HG03432 (cell line): ENCODE results near the gene KCNIP1.

Experiments
- ATAC-seq: cut with Tn5 transposase; IDR thresholded peaks from one replicate; pipeline ENCODE4 v1.9.1; 2021; ENCODE audit warnings: mild to moderate bottlenecking, moderate library complexity; ENCODE audit not compliant: unreplicated experiment

KCNIP1 gene

DNA sequence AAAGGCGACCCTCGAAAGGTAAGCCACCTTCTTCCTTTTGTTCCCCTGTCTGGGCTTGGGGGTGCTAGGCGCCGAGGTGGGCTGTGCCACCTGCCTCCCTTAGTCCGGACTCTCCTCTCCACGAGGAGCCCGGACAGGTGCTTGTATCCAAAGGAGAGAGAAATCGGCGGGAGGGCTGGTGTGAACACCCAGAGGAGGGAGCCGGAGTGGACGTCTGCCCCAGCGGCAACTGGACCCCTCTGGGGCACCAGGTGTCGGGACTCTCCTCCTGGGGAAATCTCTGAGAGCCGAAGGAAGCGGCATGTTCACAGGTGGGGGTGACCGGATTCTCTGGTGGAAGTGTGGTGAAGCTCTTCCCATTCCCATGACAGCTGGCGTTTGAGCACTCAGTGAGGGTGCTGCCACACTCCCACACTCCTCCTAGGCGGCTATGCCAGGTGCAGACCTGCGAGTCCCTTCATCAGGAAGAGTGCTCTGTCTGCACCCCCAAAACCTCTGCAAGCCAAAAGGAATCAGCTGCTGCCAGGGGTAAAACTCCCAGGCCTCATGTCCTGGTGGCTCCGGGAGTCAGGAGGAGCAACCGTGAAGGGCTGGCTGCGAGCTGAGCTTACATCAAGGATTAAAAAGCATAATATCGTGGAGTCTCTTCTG lies 921 bp downstream of the KCNIP1 start:
- ATAC-seq: no peak

DNA sequence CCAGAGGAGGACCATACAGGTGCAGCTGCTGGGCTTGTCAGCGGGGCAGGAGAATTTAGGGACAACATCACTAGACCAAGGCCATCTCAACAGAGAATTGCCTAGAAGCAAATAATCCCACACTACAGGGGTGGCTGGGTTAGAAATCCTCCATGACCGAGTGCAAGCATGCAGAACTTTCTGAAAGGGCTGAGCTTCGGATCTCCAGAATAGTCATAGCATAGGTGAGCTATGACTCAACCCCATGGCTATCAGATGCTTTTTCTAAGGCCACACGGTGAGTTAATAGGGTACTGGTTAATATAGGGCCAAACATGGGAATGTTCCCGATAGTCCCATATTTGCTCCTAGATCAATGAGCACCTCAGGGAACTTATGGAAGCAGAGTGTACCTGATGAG lies 4.2 kb downstream of the KCNIP1 start:
- ATAC-seq: peak; percentile 57

DNA sequence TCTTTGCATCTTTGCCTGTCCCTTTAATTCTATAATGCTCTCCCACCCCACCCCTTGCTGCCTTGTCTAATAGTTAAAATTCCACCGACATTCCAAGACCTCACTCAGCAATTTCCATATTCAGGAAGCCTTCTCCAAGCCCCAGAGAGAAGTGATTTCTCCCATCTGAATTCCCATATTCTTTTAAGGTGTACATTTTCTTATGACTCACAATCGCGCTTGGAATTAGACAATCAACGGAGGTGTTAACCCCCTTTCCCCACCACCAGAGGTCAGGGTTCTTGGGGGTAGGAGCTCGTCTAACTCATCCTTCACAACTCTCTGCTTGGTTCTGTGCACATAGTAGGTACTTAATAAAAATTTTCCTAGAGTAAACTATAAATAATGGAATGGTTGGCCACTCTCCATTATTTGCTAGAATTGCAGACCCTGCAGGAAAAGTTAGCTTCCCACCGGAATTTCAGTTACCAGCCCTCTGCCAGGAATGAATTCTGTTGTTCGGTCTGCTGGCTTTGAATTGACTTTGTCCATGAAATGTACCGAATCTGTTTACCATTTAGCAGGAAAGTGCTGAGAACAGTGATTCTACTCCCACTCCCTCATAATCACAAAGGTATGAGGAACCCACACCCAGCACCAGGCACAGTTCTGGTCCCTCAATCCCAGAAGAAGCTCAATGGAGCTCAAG lies 5.0 kb downstream of the KCNIP1 start:
- no peak for ATAC-seq

- no peak for ATAC-seq
Measured at GRCh38 chr5:170509348-170509660, 5.5 kb downstream of the KCNIP1 start.

- no peak for ATAC-seq
Measured at GRCh38 chr5:170510126-170510525, 6.3 kb downstream of the KCNIP1 start.

DNA sequence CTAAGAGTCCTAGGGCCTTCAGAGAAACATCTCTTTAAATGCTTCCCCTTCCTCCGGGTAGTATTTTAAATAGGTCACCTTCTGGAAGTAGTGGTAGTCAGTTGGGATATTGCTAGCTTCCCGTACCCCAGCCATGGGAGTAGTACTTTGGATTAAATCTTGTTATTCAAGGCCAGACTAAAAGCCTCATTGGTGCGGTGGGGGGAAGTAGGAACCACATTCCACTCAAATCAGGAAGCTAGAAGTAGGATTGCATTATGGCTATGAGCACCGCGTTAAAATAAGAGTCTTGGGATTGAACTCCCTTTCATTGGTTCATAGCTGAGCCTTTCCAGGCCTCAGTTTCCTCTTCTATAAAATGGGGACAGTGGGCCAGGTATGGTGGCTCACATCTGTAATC lies 6.7 kb downstream of the KCNIP1 start:
- ATAC-seq: no peak

DNA sequence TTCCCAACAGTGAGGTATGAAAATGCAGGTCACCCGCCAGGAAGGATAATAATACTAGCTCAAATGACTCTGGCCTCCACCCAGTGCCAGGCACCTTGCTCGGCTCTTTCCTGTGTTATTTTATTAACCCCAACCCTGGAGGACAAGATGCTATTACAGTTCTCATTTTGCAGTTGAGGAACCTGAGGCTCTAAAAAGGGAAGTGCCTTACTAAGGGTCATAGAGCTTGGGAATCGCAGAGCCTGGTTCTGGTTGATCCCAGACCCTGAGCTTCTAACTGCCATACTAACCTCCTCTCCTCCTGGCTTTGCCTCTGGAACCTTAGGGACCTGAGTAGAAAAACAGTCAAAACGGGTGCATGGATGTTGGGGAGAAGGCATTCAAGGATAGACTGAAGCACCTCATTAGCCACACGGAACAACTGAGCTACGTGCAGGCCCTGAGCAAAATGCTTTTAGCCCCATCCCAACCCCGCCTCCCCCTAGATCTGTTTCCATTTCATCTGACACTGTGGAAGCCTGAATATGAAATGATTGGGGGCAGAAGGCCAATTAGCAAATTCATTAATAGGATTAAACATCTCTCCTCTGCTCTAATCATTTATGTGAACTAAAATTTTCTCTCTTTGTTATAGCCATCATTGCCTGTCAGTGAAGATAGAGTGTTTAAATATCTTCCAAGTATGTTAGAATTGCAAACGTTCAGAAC lies 7.9 kb downstream of the KCNIP1 start:
- ATAC-seq: no peak

GRCh38 chr5:170513856-170514525 lies 10.2 kb downstream of the KCNIP1 start:
- no peak for ATAC-seq

DNA sequence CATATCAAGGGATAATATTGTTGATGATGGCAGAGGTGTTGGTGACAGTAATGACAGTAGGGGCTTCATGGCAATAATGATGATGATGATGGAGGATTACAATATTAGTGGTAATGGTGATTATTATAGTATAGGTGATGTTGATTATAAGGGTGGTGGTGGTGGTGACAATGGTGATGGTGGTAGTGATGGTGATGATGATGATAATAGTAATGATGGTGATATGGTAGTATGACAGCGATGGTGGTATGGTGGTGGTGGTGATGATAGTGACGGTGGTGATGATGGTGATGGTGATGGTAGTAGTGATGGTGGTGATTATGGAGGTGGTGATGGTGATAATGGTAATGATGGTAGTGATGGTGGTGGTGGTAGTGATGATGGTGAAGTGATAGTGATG lies 13.6 kb downstream of the KCNIP1 start:
- ATAC-seq: no peak

DNA sequence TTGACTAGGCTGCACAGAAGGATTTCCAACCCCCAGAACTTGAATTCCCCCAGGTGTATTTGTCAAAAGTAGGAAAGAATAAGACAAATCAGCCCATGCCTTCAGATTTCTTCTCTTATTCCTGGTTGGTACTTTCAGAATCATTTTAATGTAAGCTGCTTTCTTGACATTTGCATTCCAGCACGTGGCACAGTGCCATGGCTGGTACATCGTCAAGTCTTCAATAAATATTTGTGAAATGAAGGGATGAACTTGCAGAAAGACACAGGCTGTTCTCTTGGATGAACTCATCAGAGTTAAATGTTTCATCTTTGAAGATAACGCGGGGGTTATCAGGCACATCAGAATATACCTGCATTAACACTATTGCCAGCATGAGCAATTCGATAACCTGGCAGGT lies 14.5 kb downstream of the KCNIP1 start:
- no peak for ATAC-seq

- ATAC-seq: no peak
Measured at GRCh38 chr5:170519549-170519948, 15.7 kb downstream of the KCNIP1 start.

GRCh38 chr5:170520372-170520771 lies 16.6 kb downstream of the KCNIP1 start:
- ATAC-seq: no peak

DNA sequence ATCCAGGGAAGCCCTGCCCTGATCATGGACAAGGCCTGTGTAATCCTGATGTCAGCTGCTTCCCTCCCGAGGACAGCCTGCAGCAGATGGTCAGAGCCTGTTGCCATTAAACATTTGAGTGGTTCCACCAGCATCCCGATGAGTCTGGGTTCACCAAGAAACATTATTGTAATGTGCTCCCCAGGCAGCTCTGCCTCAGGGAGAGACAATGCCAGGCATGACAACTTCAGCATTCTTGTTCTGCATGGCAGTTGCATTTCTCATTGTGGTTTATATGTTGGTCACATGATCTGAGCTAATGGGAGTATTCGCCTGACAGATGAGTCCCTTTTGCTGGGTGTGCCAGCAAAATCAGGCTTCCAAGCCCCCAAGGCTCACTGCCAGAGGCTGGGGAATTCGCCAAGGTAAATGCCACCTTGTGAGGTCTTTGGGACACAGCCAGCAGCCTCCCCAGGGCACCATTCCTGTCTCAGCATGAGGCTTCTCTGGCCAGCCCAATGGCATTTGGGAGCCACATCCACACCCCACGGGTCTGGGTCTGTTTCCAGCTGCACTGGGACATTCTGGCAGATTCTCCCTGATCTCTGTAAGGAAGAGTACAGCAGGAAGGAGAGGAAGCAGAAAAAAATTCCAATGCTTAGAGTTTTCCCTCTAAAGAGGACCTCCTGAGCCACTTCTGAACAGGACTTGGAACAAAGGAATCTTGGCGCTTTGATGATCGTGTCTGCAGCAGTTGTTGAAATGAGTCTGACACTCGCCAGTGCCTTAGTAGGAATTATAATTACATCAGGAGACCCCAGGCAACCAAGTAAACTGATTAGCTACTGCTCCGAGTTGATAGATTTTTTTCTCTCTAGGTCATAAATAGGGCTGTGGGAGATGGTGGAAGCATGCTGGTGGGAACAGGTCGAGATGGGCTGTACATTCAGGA lies 18.7 kb downstream of the KCNIP1 start:
- ATAC-seq: no peak

DNA sequence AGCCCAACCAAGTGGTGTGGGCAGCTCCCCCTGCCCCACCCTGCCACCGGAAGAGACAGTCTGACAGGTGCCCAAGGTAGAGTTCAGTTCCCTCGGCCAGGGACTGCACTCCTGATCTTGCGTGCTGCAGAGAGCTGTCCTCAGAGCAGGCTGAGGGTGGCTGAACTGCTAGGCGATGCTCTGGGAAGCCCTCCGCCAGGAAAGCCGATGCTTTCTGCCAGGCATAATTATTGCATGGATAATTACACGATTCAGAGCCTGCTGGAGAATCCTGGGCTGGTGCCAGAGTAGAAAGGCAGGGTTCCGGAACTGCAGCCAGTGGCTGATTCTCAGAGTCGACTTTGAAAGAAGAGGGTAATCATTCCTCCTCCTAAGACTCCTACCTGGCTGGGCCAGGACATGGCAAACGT lies 19.3 kb downstream of the KCNIP1 start:
- no peak for ATAC-seq

DNA sequence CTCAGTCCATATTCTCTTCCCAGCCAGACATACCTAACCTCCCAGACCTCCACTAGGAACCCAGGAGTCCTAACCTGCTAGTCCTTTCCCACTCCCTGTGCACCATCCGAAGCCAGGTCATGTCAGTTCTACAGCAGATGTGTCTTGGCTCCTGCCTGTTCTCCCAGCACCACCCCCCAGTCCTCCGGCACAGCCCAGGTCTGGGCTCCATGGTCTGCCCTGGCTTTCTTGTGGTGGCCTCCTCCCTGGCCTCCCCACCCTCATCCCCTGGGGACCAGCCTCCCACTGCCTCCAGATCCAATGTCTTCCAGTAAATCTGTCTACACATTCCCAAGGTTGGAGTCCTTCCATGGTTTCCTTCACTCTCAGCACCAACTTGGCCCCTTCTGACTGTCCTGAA lies 20.0 kb downstream of the KCNIP1 start:
- ATAC-seq: no peak

GRCh38 chr5:170524576-170524975 lies 20.8 kb downstream of the KCNIP1 start:
- no peak for ATAC-seq

GRCh38 chr5:170525470-170526211 lies 21.8 kb downstream of the KCNIP1 start:
- no peak for ATAC-seq

GRCh38 chr5:170527991-170528390 lies 24.2 kb downstream of the KCNIP1 start:
- ATAC-seq: no peak

DNA sequence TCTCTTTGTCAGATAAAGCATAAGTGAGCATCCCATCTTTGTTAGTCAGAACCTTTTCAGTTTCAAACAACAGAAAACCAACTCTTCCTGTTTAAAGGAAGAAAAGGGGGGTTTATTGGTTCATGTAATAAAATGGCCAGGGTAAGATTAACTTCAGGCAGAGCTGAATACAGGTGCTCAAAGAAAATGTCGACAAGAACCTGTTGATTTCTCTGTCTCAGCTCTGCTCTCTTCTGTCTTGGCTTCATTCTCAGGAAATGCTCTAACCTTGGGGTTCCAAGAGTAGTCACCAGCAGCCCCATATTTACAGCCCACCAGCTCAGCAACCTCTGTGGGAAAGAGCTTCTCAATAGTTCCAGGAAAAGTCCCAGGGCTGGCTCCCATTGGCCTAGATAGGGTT lies 25.2 kb downstream of the KCNIP1 start:
- no peak for ATAC-seq

DNA sequence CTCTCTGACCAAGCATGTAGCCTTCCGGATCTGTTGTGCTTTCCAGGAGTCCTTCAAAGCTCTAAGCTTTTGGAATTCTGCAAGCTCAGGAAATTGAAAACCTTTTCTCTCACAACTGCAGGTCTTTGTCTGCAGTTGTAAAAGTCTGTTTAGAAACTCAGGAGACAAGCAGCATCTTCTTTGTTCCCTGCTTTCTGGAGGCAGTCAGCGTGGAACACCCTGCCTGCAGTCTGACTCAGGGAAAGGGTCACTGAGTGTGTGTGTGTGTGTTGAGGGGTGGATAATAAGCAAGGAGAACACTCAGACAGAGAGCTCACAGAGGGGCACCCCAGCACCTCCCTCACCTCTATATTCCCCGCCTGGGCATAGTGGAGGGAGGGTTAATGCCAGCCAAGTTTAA lies 29.1 kb downstream of the KCNIP1 start:
- no peak for ATAC-seq
